ENCODE measurements around the gene CDH8. TPM values are rescaled to one million over a fixed set of nuclear protein-coding genes. Genes with fewer than 3 reads are reported as not detected.

CDH8 gene
- total RNA-seq, 1 experiment from 2014 or later: 2.5 TPM

DNA sequence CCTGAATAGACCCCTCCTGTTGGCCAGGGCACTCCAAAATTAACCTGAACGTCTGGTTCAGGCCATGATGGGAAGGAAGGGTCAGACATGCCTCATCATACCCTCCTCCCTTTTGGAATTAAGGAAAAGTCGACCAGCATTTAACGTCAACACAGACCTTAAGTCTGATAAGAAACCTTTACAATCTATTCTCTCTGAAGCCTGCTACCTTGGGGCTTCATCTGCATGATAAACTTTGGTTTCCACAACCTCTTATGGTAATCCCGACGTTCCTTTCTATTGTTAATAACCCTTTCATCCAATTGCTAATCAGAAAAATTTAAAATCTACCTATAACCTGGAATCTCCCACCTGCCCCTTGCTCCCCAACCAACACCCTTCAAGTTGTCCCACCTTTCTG lies 358.5 kb downstream of the CDH8 start (continued):
- TF ChIP-seq, protein P1, sequence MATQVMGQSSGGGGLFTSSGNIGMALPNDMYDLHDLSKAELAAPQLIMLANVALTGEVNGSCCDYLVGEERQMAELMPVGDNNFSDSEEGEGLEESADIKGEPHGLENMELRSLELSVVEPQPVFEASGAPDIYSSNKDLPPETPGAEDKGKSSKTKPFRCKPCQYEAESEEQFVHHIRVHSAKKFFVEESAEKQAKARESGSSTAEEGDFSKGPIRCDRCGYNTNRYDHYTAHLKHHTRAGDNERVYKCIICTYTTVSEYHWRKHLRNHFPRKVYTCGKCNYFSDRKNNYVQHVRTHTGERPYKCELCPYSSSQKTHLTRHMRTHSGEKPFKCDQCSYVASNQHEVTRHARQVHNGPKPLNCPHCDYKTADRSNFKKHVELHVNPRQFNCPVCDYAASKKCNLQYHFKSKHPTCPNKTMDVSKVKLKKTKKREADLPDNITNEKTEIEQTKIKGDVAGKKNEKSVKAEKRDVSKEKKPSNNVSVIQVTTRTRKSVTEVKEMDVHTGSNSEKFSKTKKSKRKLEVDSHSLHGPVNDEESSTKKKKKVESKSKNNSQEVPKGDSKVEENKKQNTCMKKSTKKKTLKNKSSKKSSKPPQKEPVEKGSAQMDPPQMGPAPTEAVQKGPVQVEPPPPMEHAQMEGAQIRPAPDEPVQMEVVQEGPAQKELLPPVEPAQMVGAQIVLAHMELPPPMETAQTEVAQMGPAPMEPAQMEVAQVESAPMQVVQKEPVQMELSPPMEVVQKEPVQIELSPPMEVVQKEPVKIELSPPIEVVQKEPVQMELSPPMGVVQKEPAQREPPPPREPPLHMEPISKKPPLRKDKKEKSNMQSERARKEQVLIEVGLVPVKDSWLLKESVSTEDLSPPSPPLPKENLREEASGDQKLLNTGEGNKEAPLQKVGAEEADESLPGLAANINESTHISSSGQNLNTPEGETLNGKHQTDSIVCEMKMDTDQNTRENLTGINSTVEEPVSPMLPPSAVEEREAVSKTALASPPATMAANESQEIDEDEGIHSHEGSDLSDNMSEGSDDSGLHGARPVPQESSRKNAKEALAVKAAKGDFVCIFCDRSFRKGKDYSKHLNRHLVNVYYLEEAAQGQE (IDR thresholded peaks at IDR 0.05; ENCODE audit: low read depth): no peak
- TF ChIP-seq CBX3 (IDR thresholded peaks at IDR 0.05; ENCODE audit: low read depth) (no peak), SIN3A (IDR thresholded peaks at IDR 0.05; ENCODE audit: low read depth) (no peak), SRF (IDR thresholded peaks at IDR 0.05; ENCODE audit: low read depth) (no peak), ZBTB33 (IDR thresholded peaks at IDR 0.05; ENCODE audit: extremely low read depth, insufficient replicate concordance, low read length) (no peak)

DNA sequence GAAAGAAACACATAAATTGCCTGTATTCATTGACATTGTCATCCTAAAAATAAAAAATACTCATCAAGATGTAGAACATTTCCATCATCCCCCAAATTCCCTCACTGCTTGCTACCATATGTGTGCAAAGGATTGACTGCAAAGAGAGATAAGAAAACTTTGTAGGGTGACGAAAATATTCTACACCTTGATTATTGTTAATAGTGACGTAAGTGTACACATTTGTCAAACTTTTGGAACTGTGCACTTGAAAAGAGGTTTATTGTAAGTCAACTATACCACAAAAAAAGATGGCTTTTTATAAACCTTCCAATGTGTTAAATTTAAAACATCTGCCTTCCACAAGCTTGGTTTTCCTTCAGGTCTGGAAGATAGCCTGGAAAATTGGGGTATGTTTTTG lies 359.5 kb downstream of the CDH8 start:
- H3K9me3 ChIP-seq (ENCODE audit: control insufficient read depth in 1 of 2, insufficient read depth in 1 of 2, low read depth in 1 of 2, low read length in 2 of 2): peaks cover 0 to 8% of the 10 kb centered on the region in 2 experiments; a peak in 2 of 4 replicates
- H3K4me3 ChIP-seq (replicated peaks in 1 of 2; ENCODE audit: low read depth in 1 of 2, low read length in 2 of 2): no peak overlapping the region
- H3K9ac ChIP-seq (ENCODE audit: low read length): no peak overlapping the region
- ChIA-PET POLR2A (no interaction called here), CTCF (no interaction called here), RAD21 (ENCODE audit: low non-redundant PET in 1 of 2, low total read pairs in 2 of 2, uncharacterized antibody in 2 of 2, unreplicated experiment in 2 of 2) (no interaction called here)
- no peak overlapping the region for H3K4me2 ChIP-seq (ENCODE audit: low read length)
- no peaks in the 10 kb centered on the region for H3K36me3 ChIP-seq (ENCODE audit: control insufficient read depth in 1 of 2, insufficient read depth in 2 of 2, low read length in 2 of 2)
- H3K27me3 ChIP-seq (ENCODE audit: insufficient read depth, low read length): no peaks in the 10 kb centered on the region
- no TSS peak for BruUV-seq (replicated peaks)
- H3K9me2 ChIP-seq (ENCODE audit: insufficient read depth): no peaks in the 10 kb centered on the region
- no peaks in the 10 kb centered on the region for H3K4me1 ChIP-seq (ENCODE audit: control insufficient read depth in 1 of 2, insufficient read depth in 2 of 2, low read length in 2 of 2)
- ATAC-seq: no peak
- intact Hi-C loops (cut with micrococcal nuclease): no loop called here
- no peaks in the 10 kb centered on the region for H4K20me1 ChIP-seq (ENCODE audit: insufficient read depth)
- H2AFZ ChIP-seq (ENCODE audit: low read depth, low read length, poor library complexity, severe bottlenecking): no peak overlapping the region
- TF ChIP-seq SRF (IDR thresholded peaks at IDR 0.05; ENCODE audit: low read depth) (no peak), ZNF274 (IDR thresholded peaks at IDR 0.05; ENCODE audit: low read depth, low read length) (no peak), FOSL1 (IDR thresholded peaks at IDR 0.05; ENCODE audit: low read depth) (no peak), RAD21 (IDR thresholded peaks at IDR 0.05; ENCODE audit: low read depth) (no peak), TCF7L2 (IDR thresholded peaks at IDR 0.05; ENCODE audit: borderline replicate concordance, extremely low read depth, insufficient read depth, insufficient read length) (no peak), CBX3 (IDR thresholded peaks at IDR 0.05; ENCODE audit: low read depth) (no peak), ELF1 (IDR thresholded peaks at IDR 0.05; ENCODE audit: borderline replicate concordance, low read depth) (no peak)
- no peak for DNase-seq (ENCODE audit: low read depth, low spot score)
- H3K27ac ChIP-seq (ENCODE audit: low read depth, low read length): no peak overlapping the region
- no peaks in the 10 kb centered on the region for H3K79me2 ChIP-seq (ENCODE audit: insufficient read depth, low read length)
